HEK293T (cell line): ENCODE measurements around the gene C1QTNF6.

Experiments
- CTCF ChIA-PET: fragments of 350-600 bp; formaldehyde crosslinking; extraction: SDS; loops from one replicate; lab custom pipeline; 2021; ENCODE audit warnings: antibody characterized with exemption, inconsistent platforms; lab: Yijun Ruan, JAX
- POLR2A ChIA-PET: fragments of 350-600 bp; formaldehyde crosslinking; extraction: SDS; loops from one replicate; lab custom pipeline; 2020; ENCODE audit warnings: antibody characterized with exemption, inconsistent platforms; lab: Yijun Ruan, JAX
- DNase-seq: peaks from one replicate; pipeline ENCODE4 v3.0.0; 2012; ENCODE audit warnings: mixed read lengths; ENCODE audit errors: extremely low spot score
- ARNT ChIP-seq: fragments of 450-650 bp; IDR thresholded peaks from 2 replicates; pipeline ENCODE4 v1.6.1; 2017; ENCODE audit warnings: mild to moderate bottlenecking
- BHLHE40 ChIP-seq: fragments of 450-650 bp; IDR thresholded peaks from 2 replicates; pipeline ENCODE4 v1.6.1; 2016; ENCODE audit warnings: mild to moderate bottlenecking, moderate library complexity, borderline replicate concordance
- CTBP1 ChIP-seq: fragments of 450-650 bp; IDR thresholded peaks from 2 replicates; pipeline ENCODE4 v1.6.1; 2016; ENCODE audit warnings: borderline replicate concordance
- ELF4 ChIP-seq: fragments of 450-650 bp; IDR thresholded peaks from 2 replicates; pipeline ENCODE4 v1.6.1; 2017; ENCODE audit warnings: antibody characterized with exemption
- FOXA1 ChIP-seq: fragments of 450-650 bp; IDR thresholded peaks from 2 replicates; pipeline ENCODE4 v1.6.1; 2016; ENCODE audit warnings: mild to moderate bottlenecking
- FOXK2 ChIP-seq: fragments of 450-650 bp; IDR thresholded peaks from 2 replicates; pipeline ENCODE4 v1.6.1; 2016; ENCODE audit warnings: mild to moderate bottlenecking
- FOXM1 ChIP-seq: fragments of 450-650 bp; IDR thresholded peaks from 2 replicates; pipeline ENCODE4 v1.6.1; 2017; ENCODE audit warnings: mild to moderate bottlenecking, borderline replicate concordance
- HDGF ChIP-seq: fragments of 450-650 bp; IDR thresholded peaks from 2 replicates; pipeline ENCODE4 v1.6.1; 2017; ENCODE audit warnings: antibody characterized with exemption, borderline replicate concordance
- L3MBTL2 ChIP-seq: fragments of 450-650 bp; conservative IDR thresholded peaks from 2 replicates; pipeline ENCODE4 v1.6.1; 2016; ENCODE audit warnings: mild to moderate bottlenecking
- LEF1 ChIP-seq: fragments of 450-650 bp; IDR thresholded peaks from 2 replicates; pipeline ENCODE4 v1.6.1; 2017; ENCODE audit warnings: mild to moderate bottlenecking, borderline replicate concordance
- NFRKB ChIP-seq: fragments of 450-650 bp; IDR thresholded peaks from 2 replicates; pipeline ENCODE4 v1.6.1; 2016; ENCODE audit warnings: mild to moderate bottlenecking, moderate library complexity
- PKNOX1 ChIP-seq: fragments of 450-650 bp; IDR thresholded peaks from 2 replicates; pipeline ENCODE4 v1.6.1; 2016
- SP1 ChIP-seq: fragments of 450-650 bp; IDR thresholded peaks from 2 replicates; pipeline ENCODE4 v1.6.1; 2017
- SUZ12 ChIP-seq: fragments of 450-650 bp; IDR thresholded peaks from 2 replicates; pipeline ENCODE4 v1.6.1; 2016; ENCODE audit warnings: mild to moderate bottlenecking
- TARDBP ChIP-seq: fragments of 450-650 bp; IDR thresholded peaks from 2 replicates; pipeline ENCODE4 v1.6.1; 2016
- ZNF384 ChIP-seq: fragments of 450-650 bp; IDR thresholded peaks from 2 replicates; pipeline ENCODE4 v1.6.1; 2016

The C1QTNF6 gene

GRCh38 chr22:37196539-37197450 lies 8.7 kb upstream of the C1QTNF6 start:
- no peak for DNase-seq
- ChIA-PET CTCF (interaction anchor here (0.8 kb wide), 1 partner anchor 177 kb away, joined by 3 read pairs; no protein-coding TSS in a partner anchor), POLR2A (interaction anchor here (1.1 to 1.6 kb wide), 5 partner anchors 18 to 178 kb away, joined by 4 to 7 read pairs (median 4); partner anchors contain the start of genes MPST and TST)
- no peak for TF ChIP-seq ZNF384
- TF ChIP-seq FOXA1 = no peak
- TF ChIP-seq L3MBTL2 = no peak
- TF ChIP-seq LEF1 = no peak
- TF ChIP-seq CTBP1 = no peak
- no peak for TF ChIP-seq TARDBP
- no peak for TF ChIP-seq FOXM1
- no peak for TF ChIP-seq PKNOX1
- no peak for TF ChIP-seq NFRKB
- no peak for TF ChIP-seq SUZ12
- no peak for TF ChIP-seq FOXK2
- TF ChIP-seq HDGF = no peak
- no peak for TF ChIP-seq BHLHE40
- TF ChIP-seq ELF4 = no peak
- TF ChIP-seq SP1 = no peak
- no peak for TF ChIP-seq ARNT

- no peak for TF ChIP-seq FOXA1
- TF ChIP-seq NFRKB = no peak
- TF ChIP-seq SUZ12 = no peak
- TF ChIP-seq ZNF384 = no peak
- TF ChIP-seq FOXK2 = no peak
- TF ChIP-seq ARNT = no peak
- no peak for TF ChIP-seq TARDBP
- TF ChIP-seq PKNOX1 = no peak
- TF ChIP-seq BHLHE40 = no peak
- no peak for TF ChIP-seq FOXM1
- TF ChIP-seq ELF4 = no peak
- no peak for TF ChIP-seq SP1
- TF ChIP-seq HDGF = no peak
- no peak for DNase-seq
- ChIA-PET CTCF (no interaction called here), POLR2A (no interaction called here)
These were observed 7.9 kb upstream of the C1QTNF6 start for GRCh38 chr22:37195921-37196320.

GRCh38 chr22:37194750-37195149 lies 6.7 kb upstream of the C1QTNF6 start:
- no peak for DNase-seq
- ChIA-PET POLR2A (no interaction called here), CTCF (no interaction called here)
- TF ChIP-seq ARNT (no peak), BHLHE40 (no peak), ZNF384 (no peak), HDGF (no peak), CTBP1 (no peak), L3MBTL2 (no peak), SP1 (no peak), SUZ12 (no peak), FOXM1 (no peak), PKNOX1 (no peak), TARDBP (no peak), LEF1 (no peak)

GRCh38 chr22:37193629-37194191 lies 5.7 kb upstream of the C1QTNF6 start:
- no peak for DNase-seq
- ChIA-PET CTCF (no interaction called here), POLR2A (no interaction called here)
- TF ChIP-seq NFRKB (no peak), BHLHE40 (no peak), L3MBTL2 (no peak), LEF1 (no peak), TARDBP (no peak), ELF4 (no peak), SUZ12 (no peak), ARNT (no peak)

- POLR2A ChIA-PET = no interaction called here
- TF ChIP-seq SUZ12 (no peak), ZNF384 (no peak), FOXK2 (no peak)
- CTCF ChIA-PET = no interaction called here
- no peak for DNase-seq
These were observed 4.7 kb upstream of the C1QTNF6 start for GRCh38 chr22:37192741-37193140.

- no peak for DNase-seq
- TF ChIP-seq L3MBTL2 = no peak
- ChIA-PET CTCF (no interaction called here), POLR2A (no interaction called here)
These were observed 4.2 kb upstream of the C1QTNF6 start for GRCh38 chr22:37192204-37192603.
